ENCODE results near the gene NEAT1. TPM values are rescaled to one million over a fixed set of nuclear protein-coding genes. Genes with fewer than 3 reads are reported as not detected.

NEAT1 gene
- polyA plus RNA-seq, 3 donors: 0.90 to 293 (median 1.3) TPM

DNA sequence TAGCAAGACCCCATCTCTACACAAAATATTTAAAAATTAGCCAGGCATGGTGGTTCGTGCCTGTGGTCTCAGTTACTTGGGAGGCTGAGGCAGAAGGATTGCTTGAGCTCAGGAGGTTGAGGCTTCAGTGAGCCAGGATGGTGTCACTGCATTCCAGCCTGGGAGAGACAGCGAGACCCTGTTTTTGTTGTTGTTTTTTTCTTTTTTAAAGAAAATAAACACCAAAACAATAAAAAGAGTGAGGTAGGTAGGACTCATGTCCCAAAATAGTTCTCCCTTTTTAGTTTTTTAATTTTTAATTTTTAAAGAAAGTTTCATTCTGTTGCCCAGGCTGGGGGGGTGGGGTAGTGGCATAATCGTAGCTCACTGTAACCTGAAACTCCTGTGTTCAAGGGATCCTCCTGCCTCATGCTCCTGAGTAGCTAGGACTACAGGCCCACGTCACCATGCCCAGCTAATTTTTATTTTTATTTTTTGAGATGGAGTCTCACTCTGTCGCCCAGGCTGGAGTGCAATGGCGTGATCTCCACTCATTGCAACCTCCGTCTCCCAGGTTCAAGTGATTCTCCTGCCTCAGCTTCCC lies 50.8 kb downstream of the NEAT1 start:
- Histone ChIP-seq H2AFZ (ENCODE audit: insufficient read depth, low read depth, low read length, poor library complexity, severe bottlenecking) (no peak overlapping the region), H3K9ac (ENCODE audit: insufficient read depth, low read length, poor library complexity, severe bottlenecking) (no peak overlapping the region), H3K27me3 (ENCODE audit: control insufficient read depth in 2 of 2, insufficient read depth in 2 of 2, low read length in 2 of 2) (no peaks in the 10 kb centered on the region), H3K4me3 (replicated peaks in 1 of 3; ENCODE audit: low read depth in 2 of 3, low read length in 3 of 3) (no peak overlapping the region), H3K4me1 (ENCODE audit: control insufficient read depth in 1 of 2, insufficient read depth in 2 of 2, low read length in 2 of 2) (peaks cover 40 to 42% of the 10 kb centered on the region in 2 donors), H3K79me2 (ENCODE audit: insufficient read depth, low read length) (peaks cover 30% of the 10 kb centered on the region), H3K4me2 (replicated peaks; ENCODE audit: extremely low read depth, low read length, poor library complexity, severe bottlenecking) (no peak overlapping the region), H4K20me1 (ENCODE audit: insufficient read depth, low read length) (no peaks in the 10 kb centered on the region), H3K27ac (ENCODE audit: low read depth in 1 of 2, low read length in 2 of 2) (peak overlapping the region in 1 of 2 donors; percentile 92), H3K9me3 (replicated peaks in 1 of 2; ENCODE audit: control insufficient read depth in 1 of 2, insufficient read depth in 1 of 2, low read length in 2 of 2) (no peaks in the 10 kb centered on the region), H3K36me3 (replicated peaks in 1 of 2; ENCODE audit: control insufficient read depth in 1 of 2, insufficient read depth in 2 of 2, low read length in 2 of 2) (no peaks in the 10 kb centered on the region)
- WGBS (ENCODE audit: insufficient coverage): 100% methylated on average over 1 of the region's 7 CpGs
- H3K4me1 Mint-ChIP-seq: peaks cover 44% of the 10 kb centered on the region
- peak overlapping the region in 6 of 7 donors; percentile 95 to 98 (median 96) for H3K27ac Mint-ChIP-seq
- TF ChIP-seq, protein P1, sequence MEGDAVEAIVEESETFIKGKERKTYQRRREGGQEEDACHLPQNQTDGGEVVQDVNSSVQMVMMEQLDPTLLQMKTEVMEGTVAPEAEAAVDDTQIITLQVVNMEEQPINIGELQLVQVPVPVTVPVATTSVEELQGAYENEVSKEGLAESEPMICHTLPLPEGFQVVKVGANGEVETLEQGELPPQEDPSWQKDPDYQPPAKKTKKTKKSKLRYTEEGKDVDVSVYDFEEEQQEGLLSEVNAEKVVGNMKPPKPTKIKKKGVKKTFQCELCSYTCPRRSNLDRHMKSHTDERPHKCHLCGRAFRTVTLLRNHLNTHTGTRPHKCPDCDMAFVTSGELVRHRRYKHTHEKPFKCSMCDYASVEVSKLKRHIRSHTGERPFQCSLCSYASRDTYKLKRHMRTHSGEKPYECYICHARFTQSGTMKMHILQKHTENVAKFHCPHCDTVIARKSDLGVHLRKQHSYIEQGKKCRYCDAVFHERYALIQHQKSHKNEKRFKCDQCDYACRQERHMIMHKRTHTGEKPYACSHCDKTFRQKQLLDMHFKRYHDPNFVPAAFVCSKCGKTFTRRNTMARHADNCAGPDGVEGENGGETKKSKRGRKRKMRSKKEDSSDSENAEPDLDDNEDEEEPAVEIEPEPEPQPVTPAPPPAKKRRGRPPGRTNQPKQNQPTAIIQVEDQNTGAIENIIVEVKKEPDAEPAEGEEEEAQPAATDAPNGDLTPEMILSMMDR (IDR thresholded peaks at IDR 0.05): no peak
- intact Hi-C loops (cut with micrococcal nuclease): loop anchor here in 1 of 2 donors (5.0 kb wide), 1 partner anchor 34 kb away; no protein-coding TSS in a partner anchor
- H3K27me3 Mint-ChIP-seq (ENCODE audit: low read depth in 3 of 3): peaks cover 0 to 4% (median 3%) of the 10 kb centered on the region in 3 donors
- H3K36me3 Mint-ChIP-seq: peaks cover 0 to 4% of the 10 kb centered on the region in 2 donors
- no peaks in the 10 kb centered on the region for H3K9me3 Mint-ChIP-seq
- DNase-seq: no peak
- peak overlapping the region in 1 of 2 donors; percentile 78 for H3K4me3 Mint-ChIP-seq

DNA sequence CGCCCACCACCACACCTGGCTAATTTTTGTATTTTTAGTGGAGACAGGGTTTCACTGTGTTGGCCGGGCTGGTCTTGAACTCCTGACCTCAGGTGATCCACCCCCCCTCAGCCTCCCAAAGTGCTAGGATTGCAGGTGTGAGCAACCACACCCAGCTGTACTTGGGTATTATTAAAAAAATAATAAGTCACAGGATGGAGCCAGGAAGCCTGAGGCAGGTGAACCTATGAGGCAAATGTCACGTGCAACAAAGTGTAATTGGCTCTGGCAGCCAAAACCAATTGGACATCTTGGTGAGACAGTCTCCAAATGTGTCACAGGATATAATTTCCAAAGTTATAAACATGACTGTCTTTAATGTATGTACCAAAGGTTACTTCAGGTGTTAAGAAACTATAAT lies 52.3 kb downstream of the NEAT1 start:
- Histone ChIP-seq H3K4me3 (replicated peaks in 1 of 3; ENCODE audit: low read depth in 2 of 3, low read length in 3 of 3) (no peak overlapping the region), H4K20me1 (ENCODE audit: insufficient read depth, low read length) (no peaks in the 10 kb centered on the region), H3K27me3 (ENCODE audit: control insufficient read depth in 2 of 2, insufficient read depth in 2 of 2, low read length in 2 of 2) (no peaks in the 10 kb centered on the region), H2AFZ (ENCODE audit: insufficient read depth, low read depth, low read length, poor library complexity, severe bottlenecking) (no peak overlapping the region), H3K36me3 (replicated peaks in 1 of 2; ENCODE audit: control insufficient read depth in 1 of 2, insufficient read depth in 2 of 2, low read length in 2 of 2) (no peaks in the 10 kb centered on the region), H3K4me1 (ENCODE audit: control insufficient read depth in 1 of 2, insufficient read depth in 2 of 2, low read length in 2 of 2) (peaks cover 44 to 53% of the 10 kb centered on the region in 2 donors), H3K79me2 (ENCODE audit: insufficient read depth, low read length) (peaks cover 35% of the 10 kb centered on the region), H3K9ac (ENCODE audit: insufficient read depth, low read length, poor library complexity, severe bottlenecking) (no peak overlapping the region), H3K27ac (ENCODE audit: low read depth in 1 of 2, low read length in 2 of 2) (peak overlapping the region in 1 of 2 donors; percentile 26), H3K9me3 (replicated peaks in 1 of 2; ENCODE audit: control insufficient read depth in 1 of 2, insufficient read depth in 1 of 2, low read length in 2 of 2) (no peaks in the 10 kb centered on the region), H3K4me2 (replicated peaks; ENCODE audit: extremely low read depth, low read length, poor library complexity, severe bottlenecking) (no peak overlapping the region)
- Mint-ChIP-seq H3K9me3 (no peaks in the 10 kb centered on the region), H3K27me3 (ENCODE audit: low read depth in 3 of 3) (peaks cover 0 to 6% (median 2%) of the 10 kb centered on the region in 3 donors), H3K4me1 (peaks cover 50% of the 10 kb centered on the region), H3K27ac (peak overlapping the region in 5 of 7 donors; percentile 36 to 80 (median 53)), H3K4me3 (no peak overlapping the region), H3K36me3 (peaks cover 0 to 4% of the 10 kb centered on the region in 2 donors)
- no peak for DNase-seq
- TF ChIP-seq, protein P1 (IDR thresholded peaks at IDR 0.05): no peak
- no CpG with 5 or more reads among the region's 3 CpGs for WGBS (ENCODE audit: insufficient coverage)
- intact Hi-C loops (cut with micrococcal nuclease): loop anchor here in 1 of 2 donors (5.0 kb wide), 1 partner anchor 32 kb away; no protein-coding TSS in a partner anchor

Measured in CD14-positive monocyte (primary cell).